GM19395 (cell line): ENCODE data around the gene DLX3.

Experiments
- ATAC-seq: cut with Tn5 transposase; IDR thresholded peaks from one replicate; pipeline ENCODE4 v1.9.1; 2021; ENCODE audit warnings: mild to moderate bottlenecking, moderate library complexity; ENCODE audit not compliant: unreplicated experiment

DLX3 gene

DNA sequence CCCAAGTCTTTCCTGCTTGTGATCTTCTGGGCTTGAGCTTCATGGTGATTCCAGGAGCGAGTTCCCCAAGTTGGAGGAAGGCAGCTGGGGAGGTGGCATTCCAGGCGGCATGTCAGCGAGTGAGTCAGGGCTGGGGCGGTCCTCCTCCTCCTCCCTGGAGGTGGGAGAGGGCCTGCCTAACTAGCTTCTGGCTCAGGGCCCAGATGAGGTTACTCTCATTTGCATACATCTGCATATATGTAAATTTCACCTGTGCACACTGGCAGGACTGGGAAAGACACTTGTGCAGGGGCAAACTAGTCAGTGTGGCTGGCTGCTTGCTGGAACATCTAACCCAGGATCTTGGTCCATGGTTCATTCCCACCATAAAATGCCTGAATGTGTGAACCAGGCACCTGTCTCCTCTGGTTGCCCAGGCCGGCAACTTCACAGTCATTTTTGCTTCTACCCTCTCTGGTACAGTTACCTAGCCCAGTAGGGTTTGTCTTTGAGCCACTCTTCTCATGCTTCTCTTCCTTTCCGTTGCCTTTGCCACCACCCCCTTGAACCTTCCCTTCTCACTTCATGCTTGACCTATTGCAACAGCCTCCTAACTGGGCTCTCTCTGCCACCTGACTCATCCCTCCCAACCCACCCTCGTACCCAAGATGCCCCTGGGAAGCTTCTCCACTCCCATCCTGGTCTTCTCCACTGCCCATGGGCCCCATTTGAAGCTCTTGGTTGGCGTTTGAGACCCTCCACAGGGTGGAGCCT lies 35.7 kb downstream of the DLX3 start:
- no peak for ATAC-seq

DNA sequence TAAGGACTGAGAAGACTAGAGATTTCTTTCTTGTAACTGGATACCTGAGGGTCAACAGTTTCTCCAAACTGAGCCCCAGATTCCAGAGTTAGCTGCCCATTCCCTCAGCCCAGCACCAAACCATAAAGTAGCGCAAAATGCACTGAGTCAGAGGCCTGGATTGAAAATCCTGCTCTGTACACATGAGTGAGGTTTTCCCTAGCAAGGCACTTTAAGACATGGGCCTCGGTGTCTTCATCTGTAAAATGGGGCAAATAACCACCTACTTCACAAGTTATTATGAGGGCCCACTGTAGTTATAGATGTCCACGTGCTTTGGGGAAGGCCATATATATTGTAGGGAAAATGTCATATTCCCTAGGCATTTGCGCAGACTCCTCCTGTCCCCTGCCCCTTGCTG lies 36.3 kb downstream of the DLX3 start:
- ATAC-seq = no peak

DNA sequence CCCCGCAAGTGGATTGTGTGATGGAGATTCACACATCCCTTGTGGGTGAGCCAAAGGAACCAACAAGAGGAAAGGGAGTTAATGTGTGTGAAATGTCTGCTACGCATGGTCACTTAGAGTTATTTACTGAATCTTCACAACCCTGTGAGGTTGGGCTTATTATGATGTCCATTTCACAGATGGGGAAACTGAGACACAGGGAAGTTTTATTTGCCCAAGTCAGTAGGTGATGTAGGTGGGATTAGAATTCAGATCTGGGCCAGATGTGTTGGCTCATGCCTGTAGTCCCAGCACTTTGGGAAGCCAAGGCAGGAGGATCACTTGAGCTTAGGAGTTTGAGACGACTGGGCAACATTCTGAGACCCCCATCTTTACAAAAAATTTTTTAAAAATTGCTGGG lies 37.7 kb downstream of the DLX3 start:
- no peak for ATAC-seq

DNA sequence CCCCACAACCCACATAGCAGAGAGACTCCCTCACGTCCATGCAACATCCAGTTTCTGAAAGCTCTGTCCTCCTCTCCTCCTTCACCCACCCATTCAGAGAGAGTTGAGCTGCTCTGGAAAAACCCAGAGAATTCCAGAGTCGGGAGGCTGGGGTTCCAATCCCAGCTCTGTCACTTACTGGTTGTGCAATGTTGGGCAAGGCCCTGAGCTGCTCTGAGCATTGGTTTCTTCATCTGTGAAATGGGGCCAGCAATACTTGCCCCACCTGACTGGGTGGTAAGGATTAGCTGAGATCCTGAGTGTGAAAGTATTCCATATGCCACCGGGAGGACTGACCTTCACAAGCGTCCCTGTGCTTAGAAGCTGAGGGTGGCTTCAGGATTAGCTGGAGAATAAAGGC lies 38.2 kb downstream of the DLX3 start:
- ATAC-seq = no peak

DNA sequence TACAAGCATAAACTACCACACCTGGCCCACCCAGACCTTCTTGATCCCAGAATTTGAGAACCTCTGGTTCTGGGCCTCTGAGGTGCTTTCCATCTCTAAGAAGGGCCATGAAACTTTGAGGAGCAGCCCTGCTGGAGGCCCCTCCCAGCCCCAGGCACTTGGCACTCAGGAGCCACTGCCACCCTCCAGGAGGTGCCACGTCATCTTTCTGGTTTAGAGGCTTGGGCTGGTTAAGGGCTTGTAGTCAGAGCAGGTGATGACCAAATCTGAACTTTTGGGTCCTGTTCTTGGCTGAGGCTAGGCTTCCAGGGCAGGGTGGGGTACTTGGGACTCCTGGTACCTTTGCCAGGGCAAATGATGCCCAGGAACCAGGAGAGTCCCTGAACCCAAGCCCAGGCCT lies 39.9 kb downstream of the DLX3 start:
- no peak for ATAC-seq

DNA sequence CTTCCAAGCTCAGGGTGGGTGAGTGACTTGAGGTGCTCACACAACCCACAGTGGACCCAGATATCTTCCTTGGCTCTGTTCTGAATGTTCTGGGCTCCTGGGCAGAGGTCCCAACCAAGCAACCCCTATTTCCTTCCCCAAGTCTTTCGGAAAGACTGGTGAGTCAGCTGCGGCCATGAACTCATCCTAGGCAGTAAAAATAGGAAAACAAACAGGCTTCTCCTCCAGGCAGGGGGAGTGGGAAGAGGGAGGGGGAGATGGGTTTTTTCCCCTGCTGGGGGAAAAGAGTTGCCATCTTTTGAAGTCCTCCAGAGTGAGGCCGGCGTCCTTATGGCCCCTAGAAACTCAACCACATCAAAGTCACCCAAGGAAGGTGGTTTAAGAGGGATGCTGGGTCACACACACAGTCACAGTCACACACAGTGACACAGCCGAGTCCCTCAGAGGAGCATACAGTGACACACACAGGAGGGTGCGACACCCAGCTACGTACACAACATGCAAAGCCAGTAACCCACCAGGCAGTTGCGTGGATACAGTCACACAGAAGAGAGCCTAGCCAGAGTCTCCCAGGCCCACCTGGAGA lies 42.0 kb downstream of the DLX3 start:
- ATAC-seq = no peak

DNA sequence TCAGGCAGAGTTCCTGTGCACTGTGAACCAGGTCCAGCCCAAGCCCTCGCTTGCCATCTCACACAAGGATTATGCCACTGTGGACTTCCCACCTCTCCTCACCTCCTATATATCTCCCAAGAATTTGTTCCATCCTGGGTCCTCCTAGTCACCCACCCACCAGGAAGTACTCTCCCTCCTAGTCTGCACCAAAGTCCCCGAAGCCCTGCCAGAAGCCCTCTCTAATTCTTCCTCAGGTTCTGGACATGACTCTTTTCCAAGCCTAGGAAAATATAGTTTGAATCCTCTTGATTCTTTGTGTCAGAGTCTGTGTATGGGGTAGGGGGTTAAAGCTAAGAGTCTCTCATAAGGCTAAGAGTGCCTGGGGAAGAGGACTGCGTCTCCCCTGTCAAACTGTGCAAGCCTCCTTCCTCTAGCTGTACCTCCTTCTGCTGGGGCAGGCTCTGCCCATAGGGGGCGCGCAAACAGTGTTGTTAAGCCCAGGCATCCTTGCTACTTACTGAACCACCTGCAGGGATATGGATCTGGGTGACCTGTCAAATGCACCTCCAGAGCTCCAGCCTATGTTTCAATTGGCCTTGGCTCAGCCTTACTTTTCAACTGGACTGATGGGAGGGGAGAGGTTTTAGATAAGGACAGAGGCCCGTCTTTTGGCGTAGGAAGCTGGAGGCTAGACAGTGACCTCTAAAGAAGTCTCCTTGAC lies 42.7 kb downstream of the DLX3 start:
- no peak for ATAC-seq

DNA sequence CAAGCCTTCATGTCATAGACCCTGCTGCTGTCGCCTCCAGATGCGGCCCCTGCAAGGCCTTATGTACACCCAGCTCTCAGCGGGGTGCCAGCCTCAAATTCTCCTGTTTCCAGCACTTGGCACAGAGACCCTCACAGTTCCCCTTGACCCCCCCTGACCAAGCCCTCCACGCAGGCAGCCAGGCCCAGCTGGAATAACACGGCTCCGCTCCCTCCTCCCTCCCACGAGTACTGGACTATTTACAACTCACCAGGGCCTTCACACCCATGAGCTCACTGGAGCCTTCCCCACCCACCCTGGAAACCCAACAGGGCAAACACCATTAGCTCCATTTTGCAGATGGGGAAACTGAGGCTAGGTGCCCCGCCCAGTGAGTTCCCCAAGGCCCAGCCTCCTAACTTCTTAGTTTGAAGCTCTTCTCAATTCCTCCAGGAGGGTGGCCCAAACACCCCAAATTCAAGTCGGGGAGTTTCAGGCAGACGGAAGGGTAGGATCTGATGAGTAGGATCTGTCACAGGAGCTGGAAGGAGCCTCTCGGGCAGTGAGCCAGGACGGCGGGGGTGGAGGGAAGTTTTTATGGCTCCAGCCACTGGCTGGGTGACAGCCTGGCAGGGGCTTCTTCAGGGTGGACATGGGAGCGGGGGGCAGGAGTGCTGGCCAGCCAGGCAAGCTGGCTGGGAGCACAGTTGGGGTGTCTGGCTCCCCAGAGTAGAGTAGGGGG lies 43.5 kb downstream of the DLX3 start:
- ATAC-seq = no peak

DNA sequence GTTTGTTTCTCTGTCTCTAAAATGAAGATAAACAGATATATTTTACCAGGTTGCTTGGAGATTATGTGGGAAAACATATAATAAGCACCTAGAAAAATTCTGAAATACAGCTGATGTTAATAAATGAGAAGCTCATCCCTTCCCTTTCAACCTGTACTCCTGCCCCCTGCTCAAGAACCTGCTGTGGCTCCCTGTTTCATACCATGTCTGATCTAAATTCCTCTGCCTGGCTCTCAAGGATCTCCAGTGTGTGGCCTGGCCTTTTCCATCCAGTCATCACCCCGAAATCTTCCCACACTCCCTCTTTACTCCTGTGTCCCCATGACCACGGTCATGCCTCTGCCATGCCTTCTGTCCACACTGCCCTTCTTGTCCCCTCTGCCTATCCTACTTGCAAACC lies 45.4 kb downstream of the DLX3 start:
- ATAC-seq = no peak

DNA sequence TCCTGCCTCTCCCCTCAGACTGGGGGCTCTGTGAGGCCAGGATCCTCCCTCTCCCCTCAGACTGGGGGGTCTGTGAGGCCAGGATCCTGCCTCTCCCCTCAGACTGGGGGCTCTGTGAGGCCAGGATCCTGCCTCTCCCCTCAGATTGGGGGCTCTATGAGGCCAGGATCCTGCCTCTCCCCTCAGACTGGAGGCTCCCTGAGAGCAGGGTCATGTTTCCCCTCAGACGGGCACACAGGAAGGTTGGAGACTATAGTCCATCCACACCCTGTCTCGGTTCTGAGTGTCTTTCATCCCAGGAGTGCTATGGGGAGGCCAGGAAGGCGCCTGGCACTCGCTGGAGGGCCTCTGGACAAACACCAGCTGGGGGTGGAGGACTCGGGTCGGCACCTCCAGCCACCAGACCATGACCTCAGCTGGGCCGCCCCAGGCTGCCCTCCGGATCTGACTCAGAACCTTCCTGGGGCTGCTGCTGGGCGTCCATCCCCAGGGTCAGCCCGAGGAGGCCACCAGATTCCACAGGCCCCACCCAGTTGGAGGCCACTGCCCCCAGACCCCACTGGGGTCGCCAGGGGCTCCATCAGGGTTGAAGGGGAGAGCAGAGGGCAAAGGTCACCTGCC lies 48.0 kb downstream of the DLX3 start:
- ATAC-seq = no peak

DNA sequence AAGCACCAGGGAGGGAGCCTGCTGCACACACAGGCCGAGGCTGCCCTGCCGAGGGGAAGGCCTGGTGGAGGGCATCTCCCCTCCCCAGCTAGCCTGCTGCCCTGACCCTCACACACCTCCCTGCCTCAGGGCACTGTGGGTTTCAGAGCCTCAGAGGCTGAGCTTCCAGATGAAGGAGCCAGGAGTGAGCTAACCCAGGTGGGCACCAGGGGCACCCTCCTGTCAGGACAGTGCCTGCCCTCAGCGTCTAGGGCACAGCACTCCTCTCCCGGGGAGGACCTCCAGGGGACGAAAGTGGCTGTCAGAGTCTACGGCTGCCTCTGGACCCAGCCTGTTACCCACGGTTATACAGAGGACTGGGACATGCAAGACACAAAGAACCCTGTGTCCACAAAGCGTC lies 48.8 kb downstream of the DLX3 start:
- no peak for ATAC-seq

DNA sequence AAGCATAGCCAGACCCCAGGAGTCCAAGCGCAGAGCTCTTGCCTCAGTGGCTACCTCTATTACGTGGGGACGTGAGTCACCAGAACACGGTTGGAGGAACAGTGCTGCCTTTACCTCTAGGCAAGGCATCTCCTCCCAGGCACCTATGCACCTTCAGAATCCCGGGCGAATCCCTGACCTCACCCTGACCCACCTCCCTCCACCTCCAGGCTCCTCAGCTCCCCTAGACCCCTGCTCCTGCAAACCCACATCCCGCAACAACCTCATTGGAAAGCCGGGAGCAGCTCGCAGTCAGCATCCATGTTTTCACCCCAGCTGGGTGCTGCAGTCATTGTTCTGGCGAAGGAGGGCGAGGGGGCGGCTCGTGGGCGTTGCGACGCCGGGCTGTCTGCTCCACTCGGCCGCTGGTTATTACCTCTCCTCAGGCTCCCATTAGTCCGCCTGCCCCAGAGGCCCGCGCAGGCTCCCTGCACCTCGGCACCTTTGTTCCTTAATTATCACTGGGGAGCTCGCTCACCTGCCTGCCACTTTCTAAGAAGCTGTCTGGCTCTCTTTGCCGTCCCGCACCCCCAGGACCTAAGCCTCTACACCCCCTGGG lies 50.7 kb downstream of the DLX3 start:
- ATAC-seq = no peak

DNA sequence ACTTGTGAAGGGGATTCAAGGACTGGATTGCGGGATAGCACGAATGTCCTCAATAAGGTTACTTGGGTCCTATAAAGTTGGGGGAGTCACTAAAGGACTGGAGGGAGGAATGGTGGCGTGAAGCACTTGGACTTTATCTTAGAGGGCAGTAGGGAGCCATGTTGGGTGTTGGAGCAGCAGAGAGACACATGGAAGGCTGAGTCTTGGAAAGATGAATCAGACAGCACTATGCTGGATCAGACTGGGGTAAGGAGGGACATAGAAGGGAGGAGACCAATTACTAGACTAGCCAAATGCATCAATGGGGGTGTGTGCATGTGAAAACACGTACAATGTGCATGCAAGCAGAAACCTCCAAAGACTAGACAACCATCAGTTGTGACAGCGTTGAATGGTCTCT lies 52.1 kb downstream of the DLX3 start:
- ATAC-seq = no peak

DNA sequence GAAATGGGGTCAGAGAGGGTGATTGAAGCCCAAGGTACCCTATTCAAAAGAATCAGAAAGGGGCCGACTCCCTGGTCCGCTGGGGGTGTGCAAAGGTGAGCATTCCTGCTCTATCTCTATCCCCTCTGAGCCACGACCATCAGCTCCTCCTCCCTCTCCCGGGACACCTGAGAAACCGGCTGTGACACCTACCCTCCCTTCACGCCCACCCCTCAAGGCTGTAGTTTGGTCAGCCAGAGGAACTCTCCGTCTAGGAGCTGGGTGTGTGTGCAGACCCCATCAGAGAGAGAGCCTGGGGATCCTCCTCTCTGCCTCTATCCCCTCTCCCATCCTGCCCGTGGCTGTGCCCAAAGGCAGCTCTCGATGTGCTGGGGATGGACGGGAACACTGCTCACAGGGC lies 53.6 kb downstream of the DLX3 start:
- no peak for ATAC-seq
